Endodermal cell (in vitro differentiated cells): Measurements from ENCODE around the gene ATP2B2. TPM values are rescaled to one million over a fixed set of nuclear protein-coding genes. Genes with fewer than 3 reads are reported as not detected.

Experiments
- DNase-seq: peaks from one replicate; pipeline ENCODE4 v3.0.0-alpha.2; 2017
- H3K27ac ChIP-seq: 2 replicates; pipeline ENCODE4 v1.5.1; 2013; ENCODE audit warnings: mild to moderate bottlenecking, low read depth, low read length, moderate library complexity
- H3K27me3 ChIP-seq: 2 replicates; pipeline ENCODE4 v1.6.1; 2013; ENCODE audit warnings: mild to moderate bottlenecking, low read length, moderate library complexity; ENCODE audit not compliant: insufficient read depth, control insufficient read depth, poor library complexity, severe bottlenecking
- H3K36me3 ChIP-seq: 2 replicates; pipeline ENCODE4 v1.7.0; 2013; ENCODE audit warnings: mild to moderate bottlenecking, low read length, moderate library complexity; ENCODE audit not compliant: control insufficient read depth, insufficient read depth
- H3K4me1 ChIP-seq: one replicate; pipeline ENCODE4 v1.7.0; 2013; ENCODE audit warnings: low read length; ENCODE audit not compliant: control insufficient read depth, insufficient read depth
- H3K4me3 ChIP-seq: 2 replicates; pipeline ENCODE4 v1.5.1; 2013; ENCODE audit warnings: mild to moderate bottlenecking, low read length, moderate library complexity
- H3K9ac ChIP-seq: 2 replicates; pipeline ENCODE4 v1.6.1; 2013; ENCODE audit warnings: mild to moderate bottlenecking, low read length, moderate library complexity; ENCODE audit not compliant: poor library complexity, severe bottlenecking; ENCODE audit errors: extremely low read depth
- H3K9me3 ChIP-seq: 2 replicates; pipeline ENCODE4 v1.6.1; 2013; ENCODE audit warnings: mild to moderate bottlenecking, low read length, moderate library complexity; ENCODE audit not compliant: control insufficient read depth
- H3K27ac Mint-ChIP-seq: 2 replicates; pipeline ENCODE4 v1.8.0; 2020; ENCODE audit warnings: mixed read lengths
- H3K27me3 Mint-ChIP-seq: 2 replicates; pipeline ENCODE4 v1.8.0; 2021; ENCODE audit warnings: mild to moderate bottlenecking, mixed read lengths; ENCODE audit not compliant: insufficient read depth
- H3K36me3 Mint-ChIP-seq: 2 replicates; pipeline ENCODE4 v1.8.0; 2020; ENCODE audit warnings: low read depth, mixed read lengths
- H3K4me1 Mint-ChIP-seq: 2 replicates; pipeline ENCODE4 v1.8.0; 2020; ENCODE audit warnings: mixed read lengths
- H3K4me3 Mint-ChIP-seq: 2 replicates; pipeline ENCODE4 v1.8.0; 2020; ENCODE audit warnings: mild to moderate bottlenecking, moderate library complexity, mixed read lengths
- H3K9me3 Mint-ChIP-seq: 2 replicates; pipeline ENCODE4 v1.8.0; 2020; ENCODE audit warnings: mild to moderate bottlenecking, mixed read lengths
- CTCF ChIP-seq: fragments of 200-600 bp; sonication (generic); conservative IDR thresholded peaks from 2 replicates; pipeline ENCODE4 v1.5.0; 2021; ENCODE audit warnings: antibody characterized with exemption, mild to moderate bottlenecking
- WGBS, 2 experiments: methylation state at CpG; one replicate each; pipeline versions ENCODE4 v1.1.5 to v1.1.7; 2013; ENCODE audit warnings: missing lambda C conversion rate in 2 of 2, mixed read lengths in 1 of 2; ENCODE audit not compliant: insufficient coverage in 1 of 2, insufficient read length in 1 of 2; 5-methylcytosine and 5-hydroxymethylcytosine counted together
- total RNA-seq, 2 donors: library from RNA; stranded (reverse); fragmentation: NEBNext Ultra II Directional in 1 of 2; extraction: Animal tissue kit (Norgen Biotek cat#: 25700) in 1 of 2; gene quantifications; 2 replicates in 1 of 2; 3 replicates in 1 of 2; pipeline ENCODE4 v1.2.1, GENCODE V29; 2021

ATP2B2 gene
- total RNA-seq, 2 donors from 2014 or later: 0.09 TPM; not detected in 1

GRCh38 chr3:10444511-10444910 lies 60.9 kb downstream of the ATP2B2 start:
- Histone ChIP-seq H3K27ac (no peak overlapping the region), H3K4me3 (no peak overlapping the region), H3K27me3 (no peaks in the 10 kb centered on the region), H3K9ac (no peak overlapping the region), H3K9me3 (no peaks in the 10 kb centered on the region), H3K4me1 (no peaks in the 10 kb centered on the region), H3K36me3 (no peaks in the 10 kb centered on the region)
- H3K9me3 Mint-ChIP-seq: no peaks in the 10 kb centered on the region
- no peak overlapping the region for H3K4me3 Mint-ChIP-seq
- peaks cover 2% of the 10 kb centered on the region for H3K27me3 Mint-ChIP-seq
- peaks cover 6% of the 10 kb centered on the region for H3K4me1 Mint-ChIP-seq
- no peak for DNase-seq
- 91 to 94% methylated on average over 3 to 10 of the region's 10 CpGs for WGBS, 2 experiments
- H3K36me3 Mint-ChIP-seq: no peaks in the 10 kb centered on the region
- no peak for TF ChIP-seq CTCF
- no peak overlapping the region for H3K27ac Mint-ChIP-seq

GRCh38 chr3:10444110-10444429 lies 61.3 kb downstream of the ATP2B2 start:
- H3K27me3 Mint-ChIP-seq: peaks cover 2% of the 10 kb centered on the region

GRCh38 chr3:10443272-10444109 lies 61.9 kb downstream of the ATP2B2 start:
- H3K4me3 ChIP-seq: no peak overlapping the region
- Mint-ChIP-seq H3K9me3 (no peaks in the 10 kb centered on the region), H3K36me3 (no peaks in the 10 kb centered on the region), H3K4me1 (peaks cover 6% of the 10 kb centered on the region), H3K27ac (no peak overlapping the region), H3K27me3 (peaks cover 2% of the 10 kb centered on the region), H3K4me3 (no peak overlapping the region)
- H3K27me3 ChIP-seq: no peaks in the 10 kb centered on the region
- H3K4me1 ChIP-seq: no peaks in the 10 kb centered on the region
- H3K9me3 ChIP-seq: no peaks in the 10 kb centered on the region
- 86 to 87% methylated on average over 14 to 15 of the region's 15 CpGs for WGBS, 2 experiments
- H3K36me3 ChIP-seq: no peaks in the 10 kb centered on the region
- no peak overlapping the region for H3K27ac ChIP-seq
- TF ChIP-seq CTCF: no peak
- DNase-seq: no peak
- no peak overlapping the region for H3K9ac ChIP-seq

More at GRCh38 chr3:10444110-10444429, 61.3 kb downstream of the ATP2B2 start:
- Histone ChIP-seq H3K4me3 (no peak overlapping the region), H3K27ac (no peak overlapping the region), H3K9me3 (no peaks in the 10 kb centered on the region), H3K4me1 (no peaks in the 10 kb centered on the region), H3K27me3 (no peaks in the 10 kb centered on the region), H3K36me3 (no peaks in the 10 kb centered on the region), H3K9ac (no peak overlapping the region)
- Mint-ChIP-seq H3K4me3 (no peak overlapping the region), H3K9me3 (no peaks in the 10 kb centered on the region), H3K27ac (no peak overlapping the region), H3K4me1 (peaks cover 6% of the 10 kb centered on the region), H3K36me3 (no peaks in the 10 kb centered on the region)
- DNase-seq: no peak
- WGBS, 2 experiments: 94 to 95% methylated on average over 9 to 10 of the region's 10 CpGs
- TF ChIP-seq CTCF: no peak
